HEK293T (cell line): ENCODE results near the gene SLAMF9.

Source experiments
- CTCF ChIA-PET: fragments of 350-600 bp; formaldehyde crosslinking; extraction: SDS; loops from one replicate; lab custom pipeline; 2021; ENCODE audit warnings: antibody characterized with exemption, inconsistent platforms; lab: Yijun Ruan, JAX
- POLR2A ChIA-PET: fragments of 350-600 bp; formaldehyde crosslinking; extraction: SDS; loops from one replicate; lab custom pipeline; 2020; ENCODE audit warnings: antibody characterized with exemption, inconsistent platforms; lab: Yijun Ruan, JAX
- DNase-seq: peaks from one replicate; pipeline ENCODE4 v3.0.0; 2012; ENCODE audit warnings: mixed read lengths; ENCODE audit errors: extremely low spot score
- ARNT ChIP-seq: fragments of 450-650 bp; IDR thresholded peaks from 2 replicates; pipeline ENCODE4 v1.6.1; 2017; ENCODE audit warnings: mild to moderate bottlenecking
- BHLHE40 ChIP-seq: fragments of 450-650 bp; IDR thresholded peaks from 2 replicates; pipeline ENCODE4 v1.6.1; 2016; ENCODE audit warnings: mild to moderate bottlenecking, moderate library complexity, borderline replicate concordance
- CTBP1 ChIP-seq: fragments of 450-650 bp; IDR thresholded peaks from 2 replicates; pipeline ENCODE4 v1.6.1; 2016; ENCODE audit warnings: borderline replicate concordance
- ELF4 ChIP-seq: fragments of 450-650 bp; IDR thresholded peaks from 2 replicates; pipeline ENCODE4 v1.6.1; 2017; ENCODE audit warnings: antibody characterized with exemption
- FOXA1 ChIP-seq: fragments of 450-650 bp; IDR thresholded peaks from 2 replicates; pipeline ENCODE4 v1.6.1; 2016; ENCODE audit warnings: mild to moderate bottlenecking
- FOXK2 ChIP-seq: fragments of 450-650 bp; IDR thresholded peaks from 2 replicates; pipeline ENCODE4 v1.6.1; 2016; ENCODE audit warnings: mild to moderate bottlenecking
- FOXM1 ChIP-seq: fragments of 450-650 bp; IDR thresholded peaks from 2 replicates; pipeline ENCODE4 v1.6.1; 2017; ENCODE audit warnings: mild to moderate bottlenecking, borderline replicate concordance
- HDGF ChIP-seq: fragments of 450-650 bp; IDR thresholded peaks from 2 replicates; pipeline ENCODE4 v1.6.1; 2017; ENCODE audit warnings: antibody characterized with exemption, borderline replicate concordance
- L3MBTL2 ChIP-seq: fragments of 450-650 bp; conservative IDR thresholded peaks from 2 replicates; pipeline ENCODE4 v1.6.1; 2016; ENCODE audit warnings: mild to moderate bottlenecking
- LEF1 ChIP-seq: fragments of 450-650 bp; IDR thresholded peaks from 2 replicates; pipeline ENCODE4 v1.6.1; 2017; ENCODE audit warnings: mild to moderate bottlenecking, borderline replicate concordance
- NFRKB ChIP-seq: fragments of 450-650 bp; IDR thresholded peaks from 2 replicates; pipeline ENCODE4 v1.6.1; 2016; ENCODE audit warnings: mild to moderate bottlenecking, moderate library complexity
- PKNOX1 ChIP-seq: fragments of 450-650 bp; IDR thresholded peaks from 2 replicates; pipeline ENCODE4 v1.6.1; 2016
- SP1 ChIP-seq: fragments of 450-650 bp; IDR thresholded peaks from 2 replicates; pipeline ENCODE4 v1.6.1; 2017
- SUZ12 ChIP-seq: fragments of 450-650 bp; IDR thresholded peaks from 2 replicates; pipeline ENCODE4 v1.6.1; 2016; ENCODE audit warnings: mild to moderate bottlenecking
- TARDBP ChIP-seq: fragments of 450-650 bp; IDR thresholded peaks from 2 replicates; pipeline ENCODE4 v1.6.1; 2016
- ZNF384 ChIP-seq: fragments of 450-650 bp; IDR thresholded peaks from 2 replicates; pipeline ENCODE4 v1.6.1; 2016

The SLAMF9 gene

GRCh38 chr1:159986531-159986930, 32.5 kb upstream of the SLAMF9 start:
- POLR2A ChIA-PET: no interaction called here
- CTCF ChIA-PET: no interaction called here
- no peak for DNase-seq
- no peak for TF ChIP-seq ZNF384
- no peak for TF ChIP-seq FOXM1
- TF ChIP-seq FOXK2: no peak
- no peak for TF ChIP-seq L3MBTL2
- TF ChIP-seq ARNT: no peak
- no peak for TF ChIP-seq SUZ12

GRCh38 chr1:159986093-159986492, 32.1 kb upstream of the SLAMF9 start:
- no peak for TF ChIP-seq PKNOX1
- TF ChIP-seq FOXK2: no peak
- TF ChIP-seq LEF1: no peak
- no peak for TF ChIP-seq TARDBP
- no peak for TF ChIP-seq SUZ12
- no peak for TF ChIP-seq ZNF384
- no peak for TF ChIP-seq ARNT
- no peak for TF ChIP-seq NFRKB
- no peak for TF ChIP-seq FOXM1
- TF ChIP-seq CTBP1: no peak
- no peak for TF ChIP-seq SP1
- no peak for TF ChIP-seq BHLHE40
- no peak for TF ChIP-seq ELF4
- no peak for TF ChIP-seq HDGF
- TF ChIP-seq L3MBTL2: no peak
- TF ChIP-seq FOXA1: no peak
- DNase-seq: no peak
- ChIA-PET CTCF (no interaction called here), POLR2A (no interaction called here)

- CTCF ChIA-PET: no interaction called here
- no peak for DNase-seq
- POLR2A ChIA-PET: no interaction called here
- TF ChIP-seq FOXA1 (no peak), NFRKB (no peak), BHLHE40 (no peak), ZNF384 (no peak), SUZ12 (no peak), PKNOX1 (no peak), TARDBP (no peak), ELF4 (no peak), FOXM1 (no peak), ARNT (no peak), L3MBTL2 (no peak), FOXK2 (no peak), SP1 (no peak), LEF1 (no peak), HDGF (no peak), CTBP1 (no peak)
These were observed 31.4 kb upstream of the SLAMF9 start for GRCh38 chr1:159985473-159985872.

GRCh38 chr1:159983681-159984080, 29.6 kb upstream of the SLAMF9 start:
- no peak for TF ChIP-seq L3MBTL2
- TF ChIP-seq ZNF384: no peak
- no peak for TF ChIP-seq ELF4
- no peak for TF ChIP-seq CTBP1
- no peak for TF ChIP-seq FOXK2
- TF ChIP-seq FOXA1: no peak
- no peak for TF ChIP-seq HDGF
- no peak for DNase-seq
- ChIA-PET POLR2A (no interaction called here), CTCF (interaction anchor here (1.0 kb wide), 1 partner anchor 91 kb away, joined by 3 read pairs; no protein-coding TSS in a partner anchor)

- DNase-seq: no peak
- TF ChIP-seq BHLHE40: no peak
- TF ChIP-seq L3MBTL2: no peak
- no peak for TF ChIP-seq PKNOX1
- no peak for TF ChIP-seq FOXM1
- TF ChIP-seq ARNT: no peak
- no peak for TF ChIP-seq FOXA1
- TF ChIP-seq NFRKB: no peak
- TF ChIP-seq LEF1: no peak
- TF ChIP-seq ELF4: no peak
- TF ChIP-seq TARDBP: no peak
- no peak for TF ChIP-seq CTBP1
- TF ChIP-seq HDGF: no peak
- POLR2A ChIA-PET: no interaction called here
- CTCF ChIA-PET: interaction anchor here (0.8 kb wide), 1 partner anchor 43 kb away, joined by 3 read pairs; no protein-coding TSS in a partner anchor
These were observed 28.2 kb upstream of the SLAMF9 start for GRCh38 chr1:159982280-159982679.

- TF ChIP-seq PKNOX1 (no peak), ARNT (no peak), FOXK2 (no peak), CTBP1 (no peak), HDGF (no peak), LEF1 (no peak), BHLHE40 (no peak), ZNF384 (no peak), TARDBP (no peak), SUZ12 (no peak), L3MBTL2 (no peak), FOXA1 (no peak), SP1 (no peak), NFRKB (no peak)
These were observed 27.5 kb upstream of the SLAMF9 start for GRCh38 chr1:159981351-159982055.

More at GRCh38 chr1:159981351-159982055, 27.5 kb upstream of the SLAMF9 start:
- ChIA-PET CTCF (no interaction called here), POLR2A (no interaction called here)
- DNase-seq: no peak
